Panc1 (cell line): ENCODE measurements around the gene ABLIM2.

Source experiments
- CTCF ChIP-seq: fragments of 450-650 bp; IDR thresholded peaks from 2 replicates; pipeline ENCODE4 v1.5.1; 2017; ENCODE audit warnings: mild to moderate bottlenecking
- POLR2AphosphoS5 ChIP-seq: IDR thresholded peaks from 2 replicates; pipeline ENCODE4 v1.6.1; 2012; ENCODE audit warnings: mild to moderate bottlenecking, low read depth, low read length, moderate library complexity
- REST ChIP-seq, 2 experiments: IDR thresholded peaks; 2 replicates each; pipeline ENCODE4 v1.6.1; 2011 to 2012; ENCODE audit warnings: low read depth in 2 of 2, control low read depth in 1 of 2, low read length in 1 of 2, mild to moderate bottlenecking in 1 of 2, moderate library complexity in 1 of 2; ENCODE audit not compliant: insufficient read depth in 1 of 2
- SIN3A ChIP-seq: IDR thresholded peaks from 2 replicates; pipeline ENCODE4 v1.6.1; 2012; ENCODE audit warnings: low read depth, mild to moderate bottlenecking, low read length, moderate library complexity, borderline replicate concordance; ENCODE audit not compliant: insufficient read depth

GRCh38 chr4:7976634-7977033 is 182.0 kb downstream of the ABLIM2 start:
- no peak for TF ChIP-seq CTCF
- no peak for TF ChIP-seq REST (IDR thresholded peaks at IDR 0.05; ENCODE audit: insufficient read depth in 1 of 2, low read depth in 2 of 2, low read length in 1 of 2)
- TF ChIP-seq POLR2AphosphoS5, result no peak
- TF ChIP-seq SIN3A, result no peak
